Heart right ventricle (tissue), 16 donors: ENCODE data around the gene CAMK2A. TPM values are rescaled to one million over a fixed set of nuclear protein-coding genes. Genes with fewer than 3 reads are reported as not detected.

Source experiments
- ATAC-seq, 8 donors: fragments of 200-7000 bp; cut with Tn5 transposase; one replicate each; pipeline ENCODE4 v1.9.1; 2020; ENCODE audit warnings: mild to moderate bottlenecking in 8 of 8, moderate library complexity in 8 of 8, moderate number of reproducible peaks in 1 of 8
- DNase-seq, 2 donors: peaks; one replicate each; pipeline ENCODE4 v3.0.0-alpha.2; 2020
- H3K27ac ChIP-seq, 10 donors: fragments of 200-600 bp; sonication (generic) in 2 of 10; one replicate each; pipeline versions ENCODE4 v1.5.0 to v1.8.0; 2020 to 2022; ENCODE audit warnings: mild to moderate bottlenecking in 3 of 10
- H3K27me3 ChIP-seq, 7 donors: fragments of 200-600 bp; one replicate each; pipeline ENCODE4 v1.8.0; 2021 to 2022; ENCODE audit warnings: mild to moderate bottlenecking in 2 of 7
- H3K36me3 ChIP-seq, 9 donors: fragments of 200-600 bp; sonication (generic) in 1 of 9; one replicate each; pipeline versions ENCODE4 v1.5.0 to v1.8.0; 2020 to 2022; ENCODE audit warnings: mild to moderate bottlenecking in 2 of 9
- H3K4me1 ChIP-seq, 9 donors: fragments of 200-600 bp; sonication (generic) in 1 of 9; one replicate each; pipeline versions ENCODE4 v1.5.0 to v1.8.0; 2020 to 2022; ENCODE audit warnings: mild to moderate bottlenecking in 4 of 9
- H3K4me3 ChIP-seq, 10 donors: fragments of 200-600 bp; sonication (generic) in 2 of 10; one replicate each; pipeline versions ENCODE4 v1.5.0 to v1.8.0; 2020 to 2022; ENCODE audit warnings: mild to moderate bottlenecking in 7 of 10, moderate library complexity in 2 of 10
- H3K9me3 ChIP-seq, 11 donors: fragments of 200-600 bp in 10 of 11; sonication (generic) in 2 of 11; one replicate each; pipeline versions ENCODE4 v1.5.0 to v1.8.0; 2013 to 2022; ENCODE audit warnings: mild to moderate bottlenecking in 2 of 11, control low read depth in 1 of 11, moderate library complexity in 1 of 11
- CTCF ChIP-seq, 9 donors: fragments of 200-600 bp; sonication (generic) in 2 of 9; IDR thresholded peaks; one replicate each; pipeline versions ENCODE4 v1.5.0 to v1.8.0; 2021 to 2022; ENCODE audit warnings: antibody characterized with exemption in 9 of 9, mild to moderate bottlenecking in 5 of 9, moderate library complexity in 1 of 9
- WGBS, 2 donors: extraction: QIAGEN DNeasy Blood & Tissue Kit; methylation state at CpG; one replicate each; pipeline ENCODE4 v1.1.7; 2013; ENCODE audit warnings: inconsistent platforms in 1 of 2; 5-methylcytosine and 5-hydroxymethylcytosine counted together
- intact Hi-C, 10 donors: fragments of 100-400 bp; cut with DNase I; formaldehyde crosslinking; loops; one replicate each; pipeline versions ENCODE4 v1.11.1 to v1.14.2; 2022
- polyA plus RNA-seq, 2 donors: library from polyadenylated mRNA; stranded (reverse); fragments of 200-250 nt; gene quantifications; one replicate each; pipeline ENCODE4 v1.2.3, GENCODE V29; 2013
- total RNA-seq, 10 donors: library from RNA; stranded (reverse); fragmentation: NEBNext Ultra II Directional in 3 of 10; extraction: Animal tissue kit (Norgen Biotek cat#: 25700) in 3 of 10; gene quantifications; one replicate each; pipeline versions ENCODE4 v1.2.1 to v1.2.4, GENCODE V29; 2021 to 2023
- donor health status: Arrhythmogenic right ventricular cardiomyopathy.
- donor health status: ischemic (EF 13 %, LVEDD 7.1; RV severe dilation, severe dysfunction).
- donor health status: healthy with polysubstance abuse.
- donor health status: DM: no; HTN: yes; CAD: no.
- donor health status: DM: no; HTN: no; CAD: no.
- donor health status: ischemic (EF 25% LVEDD 6.9; RV normal size, moderate dysfunction).
- donor health status: ischemic (EF 25% LVEDD 5.7; RV mildly dilated, moderate dysfunction).
- donor health status: healthy.
- donor health status: DM: yes; HTN: yes; CAD: no.
- donor health status: Ischemic cardiomyopathy.
- donor health status: ischemic (EF 35%, LVEDD 5.7; RV mildly dilated, moderate dysfunction).
- donor health status: nonischemic (EF 11% LVEDD 7.7; RV severe dilation, severe dysfunction).
- donor health status: DM: yes; HTN: yes; CAD: no.
- donor health status: PGD.
- donor health status: ischemic (EF 29% LVEDD 5.4; RV normal size, mild dysfunction).
- donor health status: nonischemic (EF 23%, LVEDD 6.1; RV moderate dilation, normal function).

The CAMK2A gene
- total and polyA plus RNA-seq, 12 donors = 1.2 to 25.7 (median 17.9) TPM

- 61 to 73% methylated on average over 8 of the region's 8 CpGs for WGBS, 2 donors
- Histone ChIP-seq H3K4me3 (no peak overlapping the region), H3K27ac (no peak overlapping the region), H3K4me1 (peaks cover 0 to 13% (median 7%) of the 10 kb centered on the region in 9 donors), H3K27me3 (no peaks in the 10 kb centered on the region), H3K36me3 (no peaks in the 10 kb centered on the region), H3K9me3 (no peaks in the 10 kb centered on the region)
- TF ChIP-seq CTCF (IDR thresholded peaks at IDR 0.05) = no peak
- DNase-seq (no peak), ATAC-seq (no peak)
- intact Hi-C loops = no loop called here
Measured at GRCh38 chr5:150261231-150261630, 28.3 kb downstream of the CAMK2A start.

DNA sequence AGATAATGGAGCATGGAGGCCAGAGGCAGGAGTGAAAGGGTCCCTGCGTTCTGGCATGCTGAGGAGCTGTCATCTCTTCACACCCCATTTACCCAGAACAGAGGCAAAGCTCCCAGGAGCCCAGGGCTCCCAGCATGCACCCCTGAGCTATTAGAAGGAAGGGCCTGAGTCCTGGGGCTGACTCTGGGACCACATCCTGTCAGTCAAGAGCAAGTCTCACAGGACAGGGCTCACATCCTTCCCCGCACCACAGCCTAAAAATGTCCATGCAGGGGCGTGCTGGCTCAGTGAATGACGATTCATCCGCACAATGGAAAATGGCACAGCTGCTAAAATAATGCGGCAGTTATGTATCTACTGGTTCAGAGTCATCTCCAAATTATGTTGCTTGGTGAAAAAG lies 31.4 kb downstream of the CAMK2A start:
- intact Hi-C loops = no loop called here
- TF ChIP-seq CTCF (IDR thresholded peaks at IDR 0.05) = peak in 2 of 9 donors; percentile 24 to 26
- Histone ChIP-seq H3K36me3 (no peaks in the 10 kb centered on the region), H3K4me1 (peaks cover 0 to 8% (median 0%) of the 10 kb centered on the region in 9 donors), H3K27me3 (no peaks in the 10 kb centered on the region), H3K27ac (peak overlapping the region in 1 of 10 donors; percentile 39), H3K9me3 (no peaks in the 10 kb centered on the region), H3K4me3 (no peak overlapping the region)
- DNase-seq (peak in 1 of 2 donors; percentile 36), ATAC-seq (peak in 6 of 8 donors; percentile 54 to 71 (median 58))
- 44 to 59% methylated on average over 6 of the region's 6 CpGs for WGBS, 2 donors

DNA sequence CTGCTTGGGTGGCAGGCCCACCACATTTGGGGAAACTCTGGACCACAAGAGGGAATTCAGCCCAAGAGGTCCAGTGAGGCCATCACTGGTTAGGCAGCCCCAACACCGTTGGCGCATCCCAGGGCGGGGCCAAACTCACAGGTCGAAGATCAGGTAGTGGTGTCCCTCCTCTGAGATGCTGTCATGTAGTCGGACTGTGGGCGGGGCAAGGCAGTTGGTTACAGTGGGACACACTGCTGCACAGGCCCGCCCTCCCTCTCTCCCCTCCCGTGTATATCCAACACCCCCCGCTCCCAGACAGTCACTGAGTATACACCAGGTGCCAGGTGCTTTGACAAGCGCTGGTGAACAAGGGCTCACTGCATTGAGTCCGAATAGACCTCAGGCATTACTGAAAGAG lies 32.1 kb downstream of the CAMK2A start:
- no peak for DNase-seq
- Histone ChIP-seq H3K4me3 (no peak overlapping the region), H3K9me3 (no peaks in the 10 kb centered on the region), H3K4me1 (peaks cover 0 to 8% (median 0%) of the 10 kb centered on the region in 9 donors), H3K27me3 (no peaks in the 10 kb centered on the region), H3K36me3 (no peaks in the 10 kb centered on the region), H3K27ac (peak overlapping the region in 1 of 10 donors; percentile 39)
- WGBS, 2 donors = 91 to 93% methylated on average over 9 to 11 of the region's 11 CpGs
- ATAC-seq = no peak
- intact Hi-C loops = no loop called here
- TF ChIP-seq CTCF (IDR thresholded peaks at IDR 0.05) = no peak

GRCh38 chr5:150256410-150257064 lies 33.0 kb downstream of the CAMK2A start:
- Histone ChIP-seq H3K27me3 (no peaks in the 10 kb centered on the region), H3K36me3 (no peaks in the 10 kb centered on the region), H3K4me1 (peaks cover 0 to 8% (median 0%) of the 10 kb centered on the region in 9 donors), H3K9me3 (no peaks in the 10 kb centered on the region), H3K27ac (no peak overlapping the region), H3K4me3 (no peak overlapping the region)
- DNase-seq = no peak
- peak in 2 of 9 donors; percentile 16 to 34 for TF ChIP-seq CTCF (IDR thresholded peaks at IDR 0.05)
- intact Hi-C loops = no loop called here
- WGBS, 2 donors = 74 to 79% methylated on average over 12 of the region's 12 CpGs
- ATAC-seq = no peak
